ENCODE data around the gene SPATA7.

SPATA7 gene

DNA sequence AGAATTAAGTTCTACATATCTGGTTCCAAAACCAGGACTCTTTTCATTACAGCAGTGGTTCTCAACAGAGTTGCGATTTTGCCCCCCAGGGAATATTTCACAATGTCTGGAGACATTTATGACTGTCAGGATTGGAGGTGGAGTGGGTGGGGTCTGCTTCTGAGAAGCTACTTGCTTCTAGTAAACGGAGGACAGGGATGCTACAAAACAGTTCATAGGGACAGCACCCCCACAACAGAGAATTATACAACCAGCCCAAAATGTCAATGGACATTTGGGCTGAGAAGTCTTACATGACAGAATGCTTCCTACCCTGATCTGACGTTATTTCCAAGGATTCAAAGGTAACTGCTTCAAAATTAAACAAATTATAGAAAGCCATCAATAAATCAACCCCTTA is 739 bp upstream of the SPATA7 start:
- Histone ChIP-seq H3K27me3 (ENCODE audit: low read depth, low read length) (peaks cover 6% of the 10 kb centered on the region; the same call in 1 of the 2 replicates), H3K79me2 (ENCODE audit: low read length) (no peaks in the 10 kb centered on the region), H3K27ac (ENCODE audit: low read length) (no peak overlapping the region), H3K9ac (ENCODE audit: low read length) (peak overlapping the region; percentile 71), H2AFZ (ENCODE audit: low read depth, low read length) (peak overlapping the region; percentile 98), H3K9me3 (ENCODE audit: insufficient read depth, low read length) (no peaks in the 10 kb centered on the region), H3K4me3 (ENCODE audit: low read length) (peak overlapping the region; percentile 88), H3K4me1 (ENCODE audit: low read length) (peaks cover 13% of the 10 kb centered on the region), H4K20me1 (ENCODE audit: insufficient read depth, low read length) (no peaks in the 10 kb centered on the region), H3K36me3 (replicated peaks; ENCODE audit: low read depth, low read length) (no peaks in the 10 kb centered on the region), H3K4me2 (ENCODE audit: low read length) (peak overlapping the region; percentile 92)
- TF ChIP-seq EZH2phosphoT487 (IDR thresholded peaks at IDR 0.05; ENCODE audit: low read depth) = no peak

GRCh38 chr14:88386256-88386794 is 868 bp downstream of the SPATA7 start:
- H2AFZ ChIP-seq (ENCODE audit: low read depth, low read length) = peak overlapping the region; percentile 98; the same call in 1 of the 2 replicates
- H3K27me3 ChIP-seq (ENCODE audit: low read depth, low read length) = peaks cover 6% of the 10 kb centered on the region; the same call in 1 of the 2 replicates
- no peaks in the 10 kb centered on the region for H4K20me1 ChIP-seq (ENCODE audit: insufficient read depth, low read length)
- H3K4me2 ChIP-seq (ENCODE audit: low read length) = peak overlapping the region; percentile 92
- H3K79me2 ChIP-seq (ENCODE audit: low read length) = no peaks in the 10 kb centered on the region
- H3K9me3 ChIP-seq (ENCODE audit: insufficient read depth, low read length) = no peaks in the 10 kb centered on the region
- peak overlapping the region; percentile 88 for H3K4me3 ChIP-seq (ENCODE audit: low read length)
- H3K27ac ChIP-seq (ENCODE audit: low read length) = no peak overlapping the region
- H3K9ac ChIP-seq (ENCODE audit: low read length) = peak overlapping the region; percentile 71
- no peaks in the 10 kb centered on the region for H3K36me3 ChIP-seq (replicated peaks; ENCODE audit: low read depth, low read length)
- H3K4me1 ChIP-seq (ENCODE audit: low read length) = peaks cover 13% of the 10 kb centered on the region
- TF ChIP-seq CTCF (IDR thresholded peaks at IDR 0.05; ENCODE audit: low read depth, low read length) (no peak), EZH2phosphoT487 (IDR thresholded peaks at IDR 0.05; ENCODE audit: low read depth) (no peak)

DNA sequence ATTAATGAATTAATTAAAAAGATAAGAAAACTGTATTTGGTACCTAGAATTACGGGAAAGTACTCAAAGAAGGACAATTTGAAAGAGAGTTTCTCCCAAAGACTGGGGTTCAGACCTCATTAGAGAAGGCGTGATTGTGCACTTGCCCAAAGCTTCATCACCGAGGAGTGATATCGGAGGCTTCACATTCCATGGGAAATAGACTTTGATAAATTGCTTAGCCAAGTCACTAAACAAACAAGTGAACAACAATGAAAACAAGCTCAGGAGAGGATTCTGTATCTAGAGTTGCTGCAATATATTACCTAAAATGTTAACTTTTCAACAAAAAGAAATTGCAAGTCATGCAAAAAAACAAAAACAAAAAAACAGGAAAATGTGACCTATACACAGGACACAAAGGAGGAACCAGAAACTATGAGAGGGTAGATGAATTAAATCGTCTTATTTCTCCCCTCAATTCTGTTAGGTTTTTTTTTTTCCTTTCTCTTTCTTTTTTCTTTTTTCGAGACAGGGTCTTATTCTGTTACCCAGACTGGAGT is 3.4 kb downstream of the SPATA7 start:
- Histone ChIP-seq H3K36me3 (replicated peaks; ENCODE audit: low read depth, low read length) (no peaks in the 10 kb centered on the region), H3K79me2 (ENCODE audit: low read length) (no peaks in the 10 kb centered on the region), H3K4me3 (ENCODE audit: low read length) (no peak overlapping the region), H3K4me1 (ENCODE audit: low read length) (peaks cover 13% of the 10 kb centered on the region), H4K20me1 (ENCODE audit: insufficient read depth, low read length) (no peaks in the 10 kb centered on the region), H3K9me3 (ENCODE audit: insufficient read depth, low read length) (no peaks in the 10 kb centered on the region), H3K27me3 (ENCODE audit: low read depth, low read length) (peaks cover 6% of the 10 kb centered on the region; the same call in 1 of the 2 replicates), H2AFZ (ENCODE audit: low read depth, low read length) (no peak overlapping the region), H3K27ac (ENCODE audit: low read length) (no peak overlapping the region), H3K9ac (ENCODE audit: low read length) (no peak overlapping the region), H3K4me2 (ENCODE audit: low read length) (no peak overlapping the region)
- TF ChIP-seq EZH2phosphoT487 (IDR thresholded peaks at IDR 0.05; ENCODE audit: low read depth) (no peak), CTCF (IDR thresholded peaks at IDR 0.05; ENCODE audit: low read depth, low read length) (no peak)

DNA sequence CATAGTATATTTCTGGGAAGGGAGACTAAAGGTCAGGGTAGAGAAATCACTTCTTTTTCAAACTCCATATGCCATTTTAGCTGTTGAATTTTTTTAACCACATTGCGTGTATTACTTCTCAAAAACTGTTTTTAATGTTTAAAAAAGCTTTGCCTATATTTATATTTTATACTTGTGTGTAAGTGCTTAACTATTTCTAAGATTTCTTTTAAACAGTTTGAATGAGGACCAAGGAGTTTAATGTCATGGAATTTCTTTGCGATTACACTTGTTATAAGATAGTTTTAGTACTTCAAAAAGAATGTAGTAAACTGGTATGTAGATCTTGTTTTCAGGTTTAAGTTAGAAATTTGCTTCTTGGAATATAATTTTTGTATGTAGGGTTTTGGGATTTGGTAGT is 7.2 kb downstream of the SPATA7 start:
- H3K36me3 ChIP-seq (replicated peaks; ENCODE audit: low read depth, low read length) = no peaks in the 10 kb centered on the region
- no peaks in the 10 kb centered on the region for H3K4me1 ChIP-seq (ENCODE audit: low read length)
- H3K4me3 ChIP-seq (ENCODE audit: low read length) = no peak overlapping the region
- H4K20me1 ChIP-seq (ENCODE audit: insufficient read depth, low read length) = no peaks in the 10 kb centered on the region
- H3K79me2 ChIP-seq (ENCODE audit: low read length) = no peaks in the 10 kb centered on the region
- H3K27me3 ChIP-seq (ENCODE audit: low read depth, low read length) = no peaks in the 10 kb centered on the region
- H3K9ac ChIP-seq (ENCODE audit: low read length) = no peak overlapping the region
- H3K9me3 ChIP-seq (ENCODE audit: insufficient read depth, low read length) = no peaks in the 10 kb centered on the region
- no peak overlapping the region for H3K27ac ChIP-seq (ENCODE audit: low read length)
- TF ChIP-seq EZH2phosphoT487 (IDR thresholded peaks at IDR 0.05; ENCODE audit: low read depth) = no peak
- no peak for TF ChIP-seq CTCF (IDR thresholded peaks at IDR 0.05; ENCODE audit: low read depth, low read length)
- H3K4me2 ChIP-seq (ENCODE audit: low read length) = no peak overlapping the region
- no peak overlapping the region for H2AFZ ChIP-seq (ENCODE audit: low read depth, low read length)
